Endodermal cell (in vitro differentiated cells): ENCODE measurements around the gene ZG16B. TPM values are rescaled to one million over a fixed set of nuclear protein-coding genes. Genes with fewer than 3 reads are reported as not detected.

Experiments
- DNase-seq: peaks from one replicate; pipeline ENCODE4 v3.0.0-alpha.2; 2017
- H3K27ac ChIP-seq: 2 replicates; pipeline ENCODE4 v1.5.1; 2013; ENCODE audit warnings: mild to moderate bottlenecking, low read depth, low read length, moderate library complexity
- H3K27me3 ChIP-seq: 2 replicates; pipeline ENCODE4 v1.6.1; 2013; ENCODE audit warnings: mild to moderate bottlenecking, low read length, moderate library complexity; ENCODE audit not compliant: insufficient read depth, control insufficient read depth, poor library complexity, severe bottlenecking
- H3K36me3 ChIP-seq: 2 replicates; pipeline ENCODE4 v1.7.0; 2013; ENCODE audit warnings: mild to moderate bottlenecking, low read length, moderate library complexity; ENCODE audit not compliant: control insufficient read depth, insufficient read depth
- H3K4me1 ChIP-seq: one replicate; pipeline ENCODE4 v1.7.0; 2013; ENCODE audit warnings: low read length; ENCODE audit not compliant: control insufficient read depth, insufficient read depth
- H3K4me3 ChIP-seq: 2 replicates; pipeline ENCODE4 v1.5.1; 2013; ENCODE audit warnings: mild to moderate bottlenecking, low read length, moderate library complexity
- H3K9ac ChIP-seq: 2 replicates; pipeline ENCODE4 v1.6.1; 2013; ENCODE audit warnings: mild to moderate bottlenecking, low read length, moderate library complexity; ENCODE audit not compliant: poor library complexity, severe bottlenecking; ENCODE audit errors: extremely low read depth
- H3K9me3 ChIP-seq: 2 replicates; pipeline ENCODE4 v1.6.1; 2013; ENCODE audit warnings: mild to moderate bottlenecking, low read length, moderate library complexity; ENCODE audit not compliant: control insufficient read depth
- H3K27ac Mint-ChIP-seq: 2 replicates; pipeline ENCODE4 v1.8.0; 2020; ENCODE audit warnings: mixed read lengths
- H3K27me3 Mint-ChIP-seq: 2 replicates; pipeline ENCODE4 v1.8.0; 2021; ENCODE audit warnings: mild to moderate bottlenecking, mixed read lengths; ENCODE audit not compliant: insufficient read depth
- H3K36me3 Mint-ChIP-seq: 2 replicates; pipeline ENCODE4 v1.8.0; 2020; ENCODE audit warnings: low read depth, mixed read lengths
- H3K4me1 Mint-ChIP-seq: 2 replicates; pipeline ENCODE4 v1.8.0; 2020; ENCODE audit warnings: mixed read lengths
- H3K4me3 Mint-ChIP-seq: 2 replicates; pipeline ENCODE4 v1.8.0; 2020; ENCODE audit warnings: mild to moderate bottlenecking, moderate library complexity, mixed read lengths
- H3K9me3 Mint-ChIP-seq: 2 replicates; pipeline ENCODE4 v1.8.0; 2020; ENCODE audit warnings: mild to moderate bottlenecking, mixed read lengths
- CTCF ChIP-seq: fragments of 200-600 bp; sonication (generic); conservative IDR thresholded peaks from 2 replicates; pipeline ENCODE4 v1.5.0; 2021; ENCODE audit warnings: antibody characterized with exemption, mild to moderate bottlenecking
- WGBS, 2 experiments: methylation state at CpG; one replicate each; pipeline versions ENCODE4 v1.1.5 to v1.1.7; 2013; ENCODE audit warnings: missing lambda C conversion rate in 2 of 2, mixed read lengths in 1 of 2; ENCODE audit not compliant: insufficient coverage in 1 of 2, insufficient read length in 1 of 2; 5-methylcytosine and 5-hydroxymethylcytosine counted together
- total RNA-seq, 2 donors: library from RNA; stranded (reverse); fragmentation: NEBNext Ultra II Directional in 1 of 2; extraction: Animal tissue kit (Norgen Biotek cat#: 25700) in 1 of 2; gene quantifications; 2 replicates in 1 of 2; 3 replicates in 1 of 2; pipeline ENCODE4 v1.2.1, GENCODE V29; 2021

Gene ZG16B
- total RNA-seq, 2 donors from 2014 or later: not detected

GRCh38 chr16:2784358-2785100 lies 45.6 kb upstream of the ZG16B start:
- Mint-ChIP-seq H3K4me1 (peaks cover 7% of the 10 kb centered on the region), H3K4me3 (no peak overlapping the region), H3K27ac (no peak overlapping the region), H3K27me3 (peaks cover 13% of the 10 kb centered on the region), H3K9me3 (no peaks in the 10 kb centered on the region), H3K36me3 (no peaks in the 10 kb centered on the region)
- H3K36me3 ChIP-seq: no peaks in the 10 kb centered on the region
- peak; percentile 39 for DNase-seq
- H3K27me3 ChIP-seq: peaks cover 20% of the 10 kb centered on the region
- H3K4me3 ChIP-seq: no peak overlapping the region
- no peaks in the 10 kb centered on the region for H3K9me3 ChIP-seq
- no peak overlapping the region for H3K9ac ChIP-seq
- H3K27ac ChIP-seq: no peak overlapping the region
- H3K4me1 ChIP-seq: peaks cover 5% of the 10 kb centered on the region
- TF ChIP-seq CTCF: no peak
- 87 to 89% methylated on average over 8 to 15 of the region's 15 CpGs for WGBS, 2 experiments

DNA sequence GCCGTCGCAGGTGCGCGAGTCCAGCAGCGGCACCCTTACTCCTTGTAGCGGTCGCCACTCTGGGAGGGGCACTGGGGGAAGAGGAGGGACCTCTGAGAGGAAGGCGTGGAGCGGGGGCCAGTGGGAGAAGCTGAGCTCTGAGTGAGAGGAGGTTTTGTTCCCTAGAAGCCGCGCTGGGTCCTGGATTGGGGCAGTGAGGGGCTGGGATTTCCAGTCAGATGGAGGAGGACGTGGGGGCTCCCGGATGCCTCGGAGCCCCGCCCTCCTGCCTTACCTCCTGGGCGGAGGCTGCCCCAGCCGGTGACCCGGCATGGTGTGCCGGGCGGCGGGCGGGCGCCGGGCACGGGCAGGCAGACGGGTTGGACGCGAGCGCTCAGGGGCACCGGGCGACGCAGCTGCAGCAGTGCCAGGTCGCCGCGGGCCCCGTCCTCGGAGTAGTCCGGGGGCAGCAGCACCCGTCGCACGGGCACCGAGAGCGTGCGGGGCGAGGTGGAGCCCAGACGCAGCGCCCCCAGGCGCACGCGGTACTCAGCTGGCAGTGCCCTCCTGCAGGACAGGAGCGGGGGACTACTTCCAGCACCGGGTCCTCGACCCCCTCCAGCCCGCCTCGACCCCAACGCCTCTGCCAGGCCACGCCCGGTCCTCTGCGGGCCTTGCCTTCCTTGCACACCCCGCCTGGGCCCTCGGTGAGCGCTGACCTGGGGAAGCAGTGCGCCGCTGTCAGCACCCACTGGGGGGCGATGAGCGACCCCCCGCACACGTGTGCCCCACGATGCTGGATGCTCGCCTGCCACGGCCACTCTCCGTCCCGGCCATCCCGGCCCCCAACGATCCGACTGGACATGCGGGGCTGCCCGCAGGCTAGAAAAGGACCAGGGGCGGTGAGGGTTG lies 44.8 kb upstream of the ZG16B start:
- Histone ChIP-seq H3K9me3 (no peaks in the 10 kb centered on the region), H3K4me1 (peaks cover 5% of the 10 kb centered on the region), H3K27me3 (peaks cover 20% of the 10 kb centered on the region), H3K36me3 (no peaks in the 10 kb centered on the region), H3K4me3 (no peak overlapping the region), H3K9ac (no peak overlapping the region), H3K27ac (no peak overlapping the region)
- Mint-ChIP-seq H3K27ac (no peak overlapping the region), H3K27me3 (peaks cover 17% of the 10 kb centered on the region), H3K4me3 (no peak overlapping the region), H3K4me1 (peaks cover 5% of the 10 kb centered on the region), H3K9me3 (no peaks in the 10 kb centered on the region), H3K36me3 (no peaks in the 10 kb centered on the region)
- WGBS, 2 experiments: 70 to 78% methylated on average over 45 to 79 of the region's 79 CpGs
- peak; percentile 44 for DNase-seq
- TF ChIP-seq CTCF: peak; percentile 49

- peaks cover 22% of the 10 kb centered on the region for H3K27me3 Mint-ChIP-seq
- H3K4me3 Mint-ChIP-seq: no peak overlapping the region
- no peak overlapping the region for H3K4me3 ChIP-seq
- no peaks in the 10 kb centered on the region for H3K9me3 ChIP-seq
- 90% methylated on average over 11 to 15 of the region's 15 CpGs for WGBS, 2 experiments
- H3K9ac ChIP-seq: no peak overlapping the region
- H3K4me1 ChIP-seq: peaks cover 5% of the 10 kb centered on the region
- no peak overlapping the region for H3K27ac ChIP-seq
- peak; percentile 43 for DNase-seq
- peaks cover 2% of the 10 kb centered on the region for H3K4me1 Mint-ChIP-seq
- H3K36me3 ChIP-seq: no peaks in the 10 kb centered on the region
- peaks cover 28% of the 10 kb centered on the region for H3K27me3 ChIP-seq
- TF ChIP-seq CTCF: no peak
- H3K27ac Mint-ChIP-seq: no peak overlapping the region
- H3K9me3 Mint-ChIP-seq: no peaks in the 10 kb centered on the region
- H3K36me3 Mint-ChIP-seq: no peaks in the 10 kb centered on the region
These were observed 43.9 kb upstream of the ZG16B start for GRCh38 chr16:2786061-2786825.
